Cardiac muscle cell (in vitro differentiated cells and primary cell): ENCODE data around the gene ARHGAP35. TPM values are rescaled to one million over a fixed set of nuclear protein-coding genes. Genes with fewer than 3 reads are reported as not detected.
"Not testable (repeated sequence)": the region's sequence is repeated elsewhere in the genome, so short reads cannot be mapped to it uniquely, and the experiment has no call there.

ENCODE experiments used
- DNase-seq, 2 donors: peaks; one replicate each; pipeline versions ENCODE4 v3.0.0 to v3.0.0-alpha.2; 2010 to 2017; ENCODE audit warnings: low read depth in 1 of 2, low spot score in 1 of 2
- H3K27ac ChIP-seq: fragments of 200-600 bp; sonication (generic); 2 replicates; pipeline ENCODE4 v1.5.1; 2016
- H3K27me3 ChIP-seq: fragments of 200-600 bp; sonication (generic); 2 replicates; pipeline ENCODE4 v1.6.0; 2016; ENCODE audit warnings: control low read depth
- H3K36me3 ChIP-seq: fragments of 200-600 bp; sonication (generic); 2 replicates; pipeline ENCODE4 v1.5.1; 2016; ENCODE audit warnings: control low read depth
- H3K4me1 ChIP-seq: fragments of 200-600 bp; sonication (generic); 2 replicates; pipeline ENCODE4 v1.8.1; 2017; ENCODE audit warnings: low read depth, mild to moderate bottlenecking, mixed run types
- H3K4me3 ChIP-seq: fragments of 200-600 bp; sonication (generic); 2 replicates; pipeline ENCODE4 v1.5.1; 2016; ENCODE audit warnings: mild to moderate bottlenecking
- H3K9me3 ChIP-seq: fragments of 200-600 bp; sonication (generic); 2 replicates; pipeline ENCODE4 v1.5.1; 2017; ENCODE audit warnings: low read depth, mild to moderate bottlenecking, control low read depth
- polyA plus RNA-seq: library from polyadenylated mRNA; unstranded; fragments of >200 nt; fragmentation: Nextera tagmentation; extraction: Ambion mirVana; gene quantifications from 2 replicates; pipeline ENCODE4 v1.2.1, GENCODE V29; 2016
- total RNA-seq: library from RNA; depleted of rRNA; stranded (reverse); fragments of >200 nt; gene quantifications from 2 replicates; pipeline ENCODE4 v1.2.3, GENCODE V29; 2016
- TF ChIP-seq, protein P1 (sequence below): IDR thresholded peaks from 2 replicates; pipeline ENCODE4 v1.5.1; 2012; ENCODE audit warnings: low read depth, mild to moderate bottlenecking, low read length

ARHGAP35 gene
- total and polyA plus RNA-seq, 2 experiments from 2014 or later: 15.9 to 36.9 TPM

DNA sequence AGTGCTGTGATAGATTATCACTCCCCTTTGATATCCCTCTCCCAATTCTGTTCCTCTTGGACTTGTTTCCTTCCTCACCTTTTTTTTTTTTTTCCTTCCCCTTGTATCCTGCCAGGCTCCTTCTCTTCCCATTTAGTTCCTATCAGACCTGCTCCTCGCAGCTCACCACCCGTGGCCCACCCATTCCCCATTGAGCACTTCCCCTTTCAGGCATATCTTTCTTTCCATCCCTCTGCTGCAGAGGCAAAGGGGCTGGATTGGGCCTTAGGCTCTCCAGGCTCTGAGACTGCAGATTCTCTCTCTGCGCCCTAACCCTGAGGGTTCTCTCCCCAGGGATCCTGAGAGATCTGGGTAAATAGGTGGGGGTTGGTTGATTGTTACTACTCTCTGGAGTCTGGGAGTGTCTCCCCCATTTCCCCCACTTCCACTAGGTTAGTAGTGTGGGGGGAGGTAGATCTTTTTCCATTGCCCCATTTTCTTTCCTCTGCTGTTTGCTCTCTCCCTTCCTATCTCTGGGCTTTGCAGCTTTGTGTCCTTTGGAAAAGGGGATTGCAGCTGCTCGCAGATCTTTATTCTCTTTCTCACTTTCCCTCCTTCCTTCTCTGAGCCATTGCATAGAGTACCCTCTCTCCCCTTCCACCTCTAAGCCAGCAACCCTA, 2.3 kb downstream of the ARHGAP35 start:
- TF ChIP-seq, protein P1, sequence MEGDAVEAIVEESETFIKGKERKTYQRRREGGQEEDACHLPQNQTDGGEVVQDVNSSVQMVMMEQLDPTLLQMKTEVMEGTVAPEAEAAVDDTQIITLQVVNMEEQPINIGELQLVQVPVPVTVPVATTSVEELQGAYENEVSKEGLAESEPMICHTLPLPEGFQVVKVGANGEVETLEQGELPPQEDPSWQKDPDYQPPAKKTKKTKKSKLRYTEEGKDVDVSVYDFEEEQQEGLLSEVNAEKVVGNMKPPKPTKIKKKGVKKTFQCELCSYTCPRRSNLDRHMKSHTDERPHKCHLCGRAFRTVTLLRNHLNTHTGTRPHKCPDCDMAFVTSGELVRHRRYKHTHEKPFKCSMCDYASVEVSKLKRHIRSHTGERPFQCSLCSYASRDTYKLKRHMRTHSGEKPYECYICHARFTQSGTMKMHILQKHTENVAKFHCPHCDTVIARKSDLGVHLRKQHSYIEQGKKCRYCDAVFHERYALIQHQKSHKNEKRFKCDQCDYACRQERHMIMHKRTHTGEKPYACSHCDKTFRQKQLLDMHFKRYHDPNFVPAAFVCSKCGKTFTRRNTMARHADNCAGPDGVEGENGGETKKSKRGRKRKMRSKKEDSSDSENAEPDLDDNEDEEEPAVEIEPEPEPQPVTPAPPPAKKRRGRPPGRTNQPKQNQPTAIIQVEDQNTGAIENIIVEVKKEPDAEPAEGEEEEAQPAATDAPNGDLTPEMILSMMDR: no peak
- peak overlapping the region; percentile 56 for H3K27ac ChIP-seq
- no peaks in the 10 kb centered on the region for H3K9me3 ChIP-seq
- peak overlapping the region; percentile 66 for H3K4me3 ChIP-seq
- peaks cover 31% of the 10 kb centered on the region for H3K4me1 ChIP-seq
- no peaks in the 10 kb centered on the region for H3K36me3 ChIP-seq
- no peaks in the 10 kb centered on the region for H3K27me3 ChIP-seq
- DNase-seq: peak in 1 of 2 donors; percentile 8

DNA sequence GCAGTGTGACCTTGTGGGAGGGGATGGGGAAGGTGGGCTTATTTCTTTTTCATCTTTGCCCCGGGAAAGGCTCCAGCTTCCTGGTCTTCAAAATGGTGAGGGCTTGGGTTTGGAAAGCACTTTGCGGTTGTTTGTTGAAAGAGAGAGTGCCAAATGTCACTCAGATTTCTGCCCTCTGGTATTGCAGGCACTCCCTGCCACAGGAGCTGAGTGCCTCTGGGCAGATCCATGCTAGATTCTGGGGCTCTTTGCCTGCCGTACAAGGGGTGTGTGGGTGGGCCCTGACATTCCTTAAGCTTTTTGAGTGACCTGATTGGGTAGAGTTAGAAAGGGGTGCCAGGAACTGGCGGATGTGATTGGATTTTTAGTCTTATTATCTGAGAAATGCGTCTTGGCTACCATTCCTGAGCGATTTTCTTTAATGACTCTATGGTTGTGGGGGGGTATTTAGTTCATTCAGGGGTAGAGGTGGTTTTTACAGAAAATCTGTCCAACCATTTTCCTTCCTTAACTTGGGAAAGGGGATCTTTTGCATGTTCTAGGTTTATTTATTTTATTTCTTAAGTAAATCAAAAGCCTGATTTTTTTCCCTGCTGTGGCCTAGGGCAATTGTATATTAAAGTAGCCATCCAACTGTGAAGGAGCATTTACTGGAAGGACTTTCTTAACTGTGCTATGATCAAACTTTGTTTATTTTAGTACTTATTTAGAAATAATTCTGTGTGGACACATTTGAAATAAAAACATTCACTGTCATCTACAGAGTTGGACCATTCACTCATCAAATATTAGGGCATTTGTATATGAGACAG, 3.2 kb downstream of the ARHGAP35 start:
- Histone ChIP-seq H3K27ac (peak overlapping the region; percentile 56), H3K9me3 (no peaks in the 10 kb centered on the region), H3K36me3 (no peaks in the 10 kb centered on the region), H3K27me3 (no peaks in the 10 kb centered on the region), H3K4me1 (peaks cover 31% of the 10 kb centered on the region), H3K4me3 (peak overlapping the region; percentile 12)
- TF ChIP-seq, protein P1: no peak
- peak; percentile 36 to 84 for DNase-seq

DNA sequence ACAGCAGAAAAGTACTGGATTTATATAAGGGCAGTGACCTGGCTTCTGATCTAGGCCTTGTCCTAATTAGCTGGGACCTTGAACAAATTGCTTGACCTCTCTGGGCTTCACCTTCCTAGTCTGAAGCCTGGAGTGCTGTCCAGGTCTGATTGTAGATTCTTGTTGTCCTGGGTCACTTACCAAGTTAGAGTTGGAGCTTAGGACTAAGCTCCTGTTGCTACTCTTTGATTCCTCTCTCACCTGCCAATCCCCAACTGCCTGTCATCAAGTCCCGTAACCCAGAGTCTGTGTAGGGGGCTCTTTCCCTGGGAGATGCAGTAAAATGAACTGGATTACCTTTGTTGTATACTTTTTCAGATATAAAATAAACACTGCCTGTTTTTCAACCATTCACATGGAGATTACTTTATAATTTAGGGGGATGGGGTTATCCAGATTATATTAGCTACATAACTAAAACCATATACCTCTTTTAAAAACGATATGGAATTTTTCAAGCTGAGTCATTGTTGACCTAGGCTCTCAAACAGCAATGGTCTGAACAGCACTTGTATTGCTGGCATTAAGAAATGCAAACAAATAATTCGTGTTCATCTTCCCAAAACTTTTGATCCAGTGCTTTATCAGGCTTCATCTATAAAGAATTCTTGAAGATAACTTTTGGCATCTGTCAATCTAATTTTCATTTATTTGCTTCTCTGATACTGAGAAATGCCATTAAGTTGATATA, 5.8 kb downstream of the ARHGAP35 start:
- H3K27me3 ChIP-seq: no peaks in the 10 kb centered on the region
- H3K9me3 ChIP-seq: no peaks in the 10 kb centered on the region
- peak in 1 of 2 donors; percentile 24 for DNase-seq
- peak overlapping the region; percentile 61 for H3K27ac ChIP-seq
- peaks cover 31% of the 10 kb centered on the region for H3K4me1 ChIP-seq
- H3K36me3 ChIP-seq: no peaks in the 10 kb centered on the region
- H3K4me3 ChIP-seq: no peak overlapping the region
- TF ChIP-seq, protein P1: no peak

DNA sequence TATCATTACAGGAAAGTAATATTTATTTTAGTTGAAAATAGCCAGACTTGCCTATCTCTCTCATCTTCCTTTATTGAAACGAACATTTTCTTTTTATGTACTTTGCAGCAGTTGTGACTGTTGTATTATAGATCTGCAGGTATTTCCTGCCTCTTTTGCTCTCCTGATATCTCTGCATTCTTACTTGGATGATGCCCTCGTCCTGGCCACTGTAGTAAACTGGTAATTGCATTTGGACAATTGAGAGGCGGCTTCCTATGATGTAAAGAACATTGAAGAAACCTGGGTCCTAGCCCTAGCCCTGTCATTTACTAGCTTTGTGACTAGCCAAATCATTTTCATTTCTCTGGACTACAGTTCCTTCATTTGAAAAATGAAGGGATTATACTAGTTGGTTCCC, 6.4 kb downstream of the ARHGAP35 start:
- no peaks in the 10 kb centered on the region for H3K36me3 ChIP-seq
- H3K4me3 ChIP-seq: no peak overlapping the region
- H3K27ac ChIP-seq: no peak overlapping the region
- TF ChIP-seq, protein P1: no peak
- no peaks in the 10 kb centered on the region for H3K27me3 ChIP-seq
- no peak for DNase-seq
- H3K9me3 ChIP-seq: no peaks in the 10 kb centered on the region
- peaks cover 29% of the 10 kb centered on the region for H3K4me1 ChIP-seq

DNA sequence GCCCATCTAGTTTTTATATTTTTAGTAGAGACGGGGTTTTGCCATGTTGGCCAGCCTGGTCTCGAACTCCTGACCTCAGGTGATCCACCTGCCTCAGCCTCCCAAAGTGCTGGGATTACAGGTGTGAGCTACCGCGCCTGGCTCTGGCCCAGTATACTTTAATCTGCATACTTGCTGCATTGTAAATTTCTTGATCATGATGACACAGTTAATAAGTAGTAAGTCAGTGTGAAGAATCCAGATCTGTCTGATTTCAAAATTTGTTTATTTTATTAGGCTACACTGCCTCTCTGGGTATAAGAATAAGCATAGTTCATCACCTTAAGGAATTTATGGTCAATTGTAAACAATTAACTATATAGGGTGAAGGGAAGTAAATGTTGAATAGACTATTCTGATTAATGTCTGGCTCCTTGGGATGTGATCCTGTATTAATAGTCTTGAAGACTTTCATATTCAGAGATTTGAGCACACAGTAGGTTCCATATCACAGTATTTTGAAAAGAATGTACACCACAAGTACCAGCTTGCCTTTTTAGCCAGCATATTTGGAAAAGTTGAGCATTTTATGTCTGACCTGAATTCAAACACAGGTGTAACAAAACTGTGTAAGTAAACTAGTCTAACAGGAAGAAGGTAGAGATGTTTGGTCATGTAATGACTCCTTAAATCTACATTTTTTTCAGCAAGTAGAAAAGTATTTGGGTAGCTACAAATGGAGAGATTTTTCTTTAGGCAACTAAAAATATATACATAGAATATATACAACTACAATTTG, 7.4 kb downstream of the ARHGAP35 start:
- Histone ChIP-seq H3K27me3 (no peaks in the 10 kb centered on the region), H3K4me1 (peaks cover 19% of the 10 kb centered on the region), H3K27ac (no peak overlapping the region), H3K4me3 (no peak overlapping the region), H3K36me3 (no peaks in the 10 kb centered on the region), H3K9me3 (no peaks in the 10 kb centered on the region)
- TF ChIP-seq, protein P1: no peak
- no peak for DNase-seq

DNA sequence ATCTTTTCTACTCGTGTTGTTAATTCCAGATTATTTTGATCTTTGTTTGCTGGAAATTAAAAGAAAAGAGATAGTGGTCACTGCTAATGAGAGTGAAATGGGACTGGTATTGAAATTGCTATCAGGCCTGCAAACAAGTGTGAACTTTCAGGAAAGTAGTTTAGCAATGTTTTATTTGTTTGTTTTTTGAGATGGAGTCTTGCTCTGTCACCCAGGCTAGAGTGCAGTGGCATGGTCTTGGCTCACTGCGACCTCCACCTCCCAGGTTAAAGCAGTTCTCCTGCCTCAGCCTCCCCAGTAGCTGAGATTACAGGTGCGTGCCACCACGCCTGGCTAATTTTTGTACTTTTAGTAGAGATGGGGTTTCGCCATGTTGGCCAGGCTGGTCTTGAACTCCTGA, 10.4 kb downstream of the ARHGAP35 start:
- H3K4me1 ChIP-seq: peaks cover 14% of the 10 kb centered on the region
- H3K4me3 ChIP-seq, H3K9me3 ChIP-seq, H3K27me3 ChIP-seq, H3K36me3 ChIP-seq, H3K27ac ChIP-seq, DNase-seq: not testable (repeated sequence)
